DOHH2 (cell line): Measurements from ENCODE around the gene DNAH5.

ENCODE experiments used
- H3F3A ChIP-seq: fragments of 200-600 bp; sonication (generic), shearing (Covaris generic); 2 replicates; pipeline ENCODE4 v1.6.0; 2016; ENCODE audit warnings: antibody characterized with exemption, mild to moderate bottlenecking; ENCODE audit not compliant: control insufficient read depth, insufficient read depth
- H3K27ac ChIP-seq: fragments of 200-600 bp; sonication (generic); 2 replicates; pipeline ENCODE4 v1.5.1; 2014; ENCODE audit warnings: low read depth, mild to moderate bottlenecking, low read length, moderate library complexity
- H3K27me3 ChIP-seq: fragments of 200-600 bp; sonication (generic); 2 replicates; pipeline ENCODE4 v1.6.1; 2014; ENCODE audit warnings: mild to moderate bottlenecking, low read length, mixed read lengths; ENCODE audit not compliant: control insufficient read depth
- H3K36me3 ChIP-seq: fragments of 200-600 bp; sonication (generic); 2 replicates; pipeline ENCODE4 v1.6.1; 2014; ENCODE audit warnings: mild to moderate bottlenecking, low read length, moderate library complexity, mixed read lengths; ENCODE audit not compliant: control insufficient read depth
- H3K4me1 ChIP-seq: fragments of 200-600 bp; sonication (generic); 2 replicates; pipeline ENCODE4 v1.6.1; 2014; ENCODE audit warnings: mild to moderate bottlenecking, low read length, mixed read lengths; ENCODE audit not compliant: control insufficient read depth
- H3K4me2 ChIP-seq: fragments of 200-600 bp; sonication (generic); 2 replicates; pipeline ENCODE4 v1.6.0; 2014; ENCODE audit warnings: mild to moderate bottlenecking, low read length, moderate library complexity
- H3K4me3 ChIP-seq: fragments of 200-600 bp; sonication (generic); 2 replicates; pipeline ENCODE4 v1.5.1; 2014; ENCODE audit warnings: mild to moderate bottlenecking, low read length, mixed read lengths
- H3K79me2 ChIP-seq: fragments of 200-600 bp; sonication (generic); 2 replicates; pipeline ENCODE4 v1.6.1; 2014; ENCODE audit warnings: mild to moderate bottlenecking, low read length, mixed read lengths; ENCODE audit not compliant: control insufficient read depth
- H3K9me2 ChIP-seq: fragments of 200-600 bp; sonication (generic); replicated peaks from 2 replicates; pipeline ENCODE4 v1.6.1; 2014; ENCODE audit warnings: mild to moderate bottlenecking, low read length, mixed read lengths; ENCODE audit not compliant: control insufficient read depth
- H3K9me3 ChIP-seq: fragments of 200-600 bp; sonication (generic); 2 replicates; pipeline ENCODE4 v1.6.1; 2014; ENCODE audit warnings: antibody characterized with exemption, low read length, mixed read lengths; ENCODE audit not compliant: control insufficient read depth, insufficient read depth
- H4K20me1 ChIP-seq: fragments of 200-600 bp; sonication (generic); 2 replicates; pipeline ENCODE4 v1.6.0; 2014; ENCODE audit warnings: low read depth, mild to moderate bottlenecking, antibody characterized with exemption, low read length, moderate library complexity; ENCODE audit not compliant: control insufficient read depth, insufficient read depth
- CTCF ChIP-seq: fragments of 200-600 bp; sonication (generic); IDR thresholded peaks from one replicate; pipeline ENCODE4 v1.5.1; 2014; ENCODE audit warnings: antibody characterized with exemption, mild to moderate bottlenecking, low read depth, low read length; ENCODE audit not compliant: poor library complexity, severe bottlenecking
- EZH2phosphoT487 ChIP-seq: fragments of 200-600 bp; sonication (generic); IDR thresholded peaks from 2 replicates; pipeline ENCODE4 v1.6.1; 2017; ENCODE audit warnings: borderline replicate concordance, mild to moderate bottlenecking, antibody characterized with exemption, low read length, moderate library complexity, mixed read lengths

DNAH5 gene

GRCh38 chr5:13700626-13701025 lies 243.9 kb downstream of the DNAH5 start:
- Histone ChIP-seq H3K27ac (no peak overlapping the region), H3K9me2 (no peaks in the 10 kb centered on the region), H4K20me1 (no peaks in the 10 kb centered on the region), H3F3A (no peaks in the 10 kb centered on the region), H3K4me3 (no peak overlapping the region), H3K4me1 (no peaks in the 10 kb centered on the region), H3K27me3 (no peaks in the 10 kb centered on the region), H3K79me2 (no peaks in the 10 kb centered on the region), H3K4me2 (no peak overlapping the region), H3K9me3 (no peaks in the 10 kb centered on the region), H3K36me3 (no peaks in the 10 kb centered on the region)
- TF ChIP-seq EZH2phosphoT487 (no peak), CTCF (no peak)

- no peaks in the 10 kb centered on the region for H3K9me3 ChIP-seq
- H3K36me3 ChIP-seq: no peaks in the 10 kb centered on the region
- H3K79me2 ChIP-seq: no peaks in the 10 kb centered on the region
- no peak overlapping the region for H3K4me2 ChIP-seq
- H4K20me1 ChIP-seq: no peaks in the 10 kb centered on the region
- no peak overlapping the region for H3K4me3 ChIP-seq
- TF ChIP-seq CTCF: no peak
- no peak for TF ChIP-seq EZH2phosphoT487
- no peaks in the 10 kb centered on the region for H3F3A ChIP-seq
- no peaks in the 10 kb centered on the region for H3K4me1 ChIP-seq
- H3K27ac ChIP-seq: no peak overlapping the region
- no peaks in the 10 kb centered on the region for H3K27me3 ChIP-seq
- H3K9me2 ChIP-seq: no peaks in the 10 kb centered on the region
Observed at GRCh38 chr5:13698885-13699284, 245.6 kb downstream of the DNAH5 start.

GRCh38 chr5:13695076-13695712 lies 249.3 kb downstream of the DNAH5 start:
- TF ChIP-seq CTCF (no peak), EZH2phosphoT487 (no peak)
- Histone ChIP-seq H3K4me2 (no peak overlapping the region), H3F3A (no peaks in the 10 kb centered on the region), H3K4me3 (no peak overlapping the region), H3K4me1 (no peaks in the 10 kb centered on the region), H4K20me1 (no peaks in the 10 kb centered on the region), H3K27me3 (no peaks in the 10 kb centered on the region), H3K79me2 (no peaks in the 10 kb centered on the region), H3K9me3 (no peaks in the 10 kb centered on the region), H3K36me3 (no peaks in the 10 kb centered on the region), H3K9me2 (no peaks in the 10 kb centered on the region), H3K27ac (no peak overlapping the region)
